GDM1 (cell line): ENCODE results near the gene ANKRA2.

ENCODE experiments used
- DNase-seq: peaks from one replicate; lab custom pipeline; 2025; lab: John Stamatoyannopoulos, UW

ANKRA2 gene

DNA sequence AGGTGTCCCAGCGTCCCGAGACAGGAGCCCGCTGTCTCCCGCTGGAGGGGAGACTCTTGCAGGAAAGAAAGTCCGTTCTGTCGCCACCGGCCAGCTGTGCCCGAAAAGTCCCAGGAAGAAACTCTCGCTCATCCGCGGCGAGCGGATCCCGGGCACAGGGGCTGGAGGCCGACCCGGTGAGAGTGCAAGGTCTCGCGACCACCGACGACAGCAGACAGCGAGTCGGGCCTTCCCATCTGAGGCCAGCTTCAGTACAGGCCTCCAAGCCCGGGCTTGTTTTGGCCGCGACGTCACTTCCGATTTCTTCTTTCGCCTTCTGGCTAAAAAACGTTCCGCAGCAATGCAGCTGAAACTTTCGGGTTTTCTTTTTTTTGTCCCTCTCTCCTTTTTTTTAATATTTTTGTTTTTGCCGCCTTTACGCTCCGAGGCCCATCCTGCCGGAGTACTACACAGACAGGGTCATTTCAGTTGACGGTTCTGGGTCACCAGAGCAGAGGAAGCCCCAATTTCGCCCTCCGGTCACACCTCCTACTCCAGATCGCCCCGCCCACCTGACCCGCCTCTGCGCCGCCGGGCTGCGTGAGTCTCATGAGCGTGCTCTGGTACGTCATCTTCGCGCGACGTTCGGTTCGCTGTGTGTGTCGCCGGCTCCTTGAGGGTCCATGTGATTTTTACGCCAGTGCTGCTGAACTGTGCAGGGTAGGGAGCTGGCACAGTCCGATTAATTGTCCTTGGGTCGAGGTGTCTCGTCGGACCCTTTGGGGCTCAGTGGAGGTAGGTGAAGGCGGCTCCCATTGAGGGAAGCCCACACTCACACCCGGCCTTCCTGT lies at the start of gene ANKRA2, which contains the start of gene UTP15:
Gene ANKRA2 (minus strand): TSS at position 501 of the 830 bp plus-strand sequence. CDS start 2,758 bp downstream, outside the sequence.
Gene UTP15 (plus strand): TSS at position 605 of the 830 bp plus-strand sequence. CDS start 1,602 bp downstream, outside the sequence.
- peak; percentile 97 for DNase-seq

DNA sequence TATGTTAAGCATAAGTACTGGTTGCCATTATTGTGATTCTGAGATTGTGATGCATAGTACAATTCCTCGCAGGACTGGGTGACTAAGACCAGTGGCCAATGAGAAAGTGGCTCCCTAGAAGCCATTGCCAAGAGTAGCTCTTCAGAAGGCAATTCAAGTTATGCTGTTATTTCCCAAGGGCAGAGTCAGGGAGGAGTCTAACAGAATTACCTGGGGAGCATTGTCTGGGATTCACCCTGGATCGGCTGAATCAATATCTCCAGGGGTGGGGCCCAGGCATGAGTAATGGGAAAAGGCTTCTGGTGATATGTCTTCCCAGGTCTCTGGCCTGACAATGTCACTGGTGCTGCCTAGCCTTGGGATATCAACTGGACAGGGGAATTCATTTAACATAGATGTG lies 49.6 kb upstream of the ANKRA2 start:
- DNase-seq, result no peak

DNA sequence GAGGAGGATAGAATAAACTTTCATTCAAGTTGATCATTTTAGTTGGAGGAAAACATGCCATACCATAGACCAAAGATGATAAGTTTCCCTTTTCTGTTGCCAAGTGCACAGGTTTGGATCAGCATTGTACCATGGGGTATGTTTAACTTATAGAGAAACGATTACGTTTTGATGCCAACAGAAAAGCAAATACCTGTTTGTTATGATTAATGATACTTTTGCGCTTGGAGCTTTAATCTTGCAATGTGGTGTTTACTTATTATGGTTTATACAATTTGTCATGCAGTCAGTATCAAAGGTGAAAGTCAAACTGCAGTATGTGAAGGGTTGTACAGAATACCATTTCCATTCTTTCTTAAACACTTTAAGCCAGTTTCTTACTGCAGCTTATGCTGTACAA lies 47.4 kb upstream of the ANKRA2 start:
- no peak for DNase-seq

GRCh38 chr5:73607228-73607627 lies 41.8 kb upstream of the ANKRA2 start:
- no peak for DNase-seq

DNA sequence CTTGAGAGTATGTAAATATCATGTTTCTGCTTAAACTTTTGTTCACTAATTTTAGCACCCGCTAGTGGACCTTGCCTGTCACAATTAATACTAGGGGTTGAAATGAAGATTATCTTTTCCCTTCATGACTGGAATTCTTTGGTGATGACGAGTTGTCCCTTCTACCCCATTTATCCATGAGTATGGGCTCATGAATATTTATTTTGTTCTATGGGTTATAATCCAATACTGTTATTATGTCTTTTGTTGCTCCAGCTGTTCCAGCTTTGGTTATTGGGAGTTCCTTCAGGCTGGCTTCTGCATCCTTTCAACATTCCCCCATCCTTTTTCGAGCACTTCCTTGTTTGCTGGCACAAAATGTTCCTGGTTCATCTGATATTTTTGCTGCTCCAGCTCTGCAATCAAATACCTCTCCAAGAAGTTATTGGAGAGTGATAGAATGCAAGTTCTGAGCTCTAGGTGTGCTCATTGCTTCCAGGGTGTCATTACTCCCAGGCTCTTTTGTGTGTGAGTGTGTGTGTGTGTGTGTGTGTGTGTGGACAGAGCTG lies 40.8 kb upstream of the ANKRA2 start:
- no peak for DNase-seq

DNA sequence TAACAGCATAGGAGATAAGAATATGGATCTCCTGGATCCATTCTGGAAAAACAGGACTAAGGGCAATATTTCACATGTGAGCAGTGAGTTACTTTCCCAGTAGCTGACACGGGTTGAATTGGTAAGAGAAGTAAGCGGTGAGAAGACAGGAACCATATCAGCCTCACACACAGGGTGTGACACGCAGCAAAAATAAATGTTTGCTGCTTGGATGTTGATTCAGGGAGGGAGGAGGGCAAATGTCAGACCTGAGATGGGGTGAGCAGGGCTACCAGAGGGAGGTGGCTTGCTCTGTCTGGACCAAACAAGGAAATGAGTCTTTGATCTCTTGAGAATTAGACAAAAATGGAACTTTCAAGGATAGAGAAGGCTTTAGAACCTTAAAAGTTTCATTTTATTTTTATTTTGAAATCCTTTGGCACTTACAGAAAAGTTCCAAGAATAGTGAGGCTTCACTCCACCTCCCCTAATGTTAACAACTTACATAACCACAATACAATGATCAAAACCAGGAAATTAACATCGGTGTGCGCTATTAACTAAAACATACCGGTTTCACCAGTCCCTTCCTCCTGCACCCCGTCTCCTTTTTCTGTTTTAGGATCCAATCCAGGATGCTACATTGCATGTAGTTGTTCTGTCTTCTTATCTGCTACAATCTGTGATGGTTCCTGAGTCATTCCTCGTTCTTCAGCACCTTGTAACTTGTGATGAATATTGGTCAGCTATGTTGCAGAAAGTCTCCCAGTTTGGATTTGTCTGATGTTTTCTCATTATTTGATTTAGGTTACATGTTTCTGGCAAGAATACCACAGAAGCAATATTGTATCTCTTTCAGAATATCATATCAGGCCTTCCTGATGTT lies 40.0 kb upstream of the ANKRA2 start:
- DNase-seq, result no peak

DNA sequence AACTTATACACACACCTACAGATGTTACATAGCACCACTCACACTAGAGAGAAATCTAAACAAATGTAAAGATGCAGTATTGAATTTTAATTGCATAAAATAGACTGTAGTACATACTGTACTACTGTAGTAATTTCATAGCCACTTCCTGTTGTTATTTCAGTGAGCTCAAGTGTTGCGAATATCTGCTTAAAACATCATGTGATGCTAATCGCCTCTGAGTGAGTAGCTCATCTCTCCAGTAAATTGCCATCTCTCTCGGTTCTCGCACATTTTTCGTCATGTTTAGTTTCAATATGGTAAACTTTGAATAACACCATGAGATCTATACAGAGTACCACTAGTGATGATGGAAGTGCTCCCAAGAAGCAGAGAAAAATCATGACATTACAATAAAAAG lies 38.6 kb upstream of the ANKRA2 start:
- no peak for DNase-seq

DNA sequence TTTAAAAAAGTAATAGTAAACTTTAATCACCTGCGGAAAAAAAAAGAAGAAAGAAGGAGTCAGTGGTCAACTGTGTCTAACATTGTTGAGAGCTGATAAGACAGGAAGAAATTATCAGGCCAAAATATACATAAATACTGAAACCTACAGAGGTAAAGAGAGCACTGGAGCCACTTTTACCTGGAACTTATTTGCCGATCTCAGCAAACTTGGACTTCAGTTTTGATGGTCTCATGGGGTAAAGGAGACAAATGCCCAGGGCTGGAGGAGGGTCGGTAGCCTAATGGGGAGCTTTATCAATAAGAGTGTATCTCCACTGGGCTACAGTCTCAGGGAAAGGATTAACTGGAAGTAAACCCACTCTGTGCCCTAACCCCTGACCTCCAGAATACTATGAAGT lies 33.9 kb upstream of the ANKRA2 start:
- DNase-seq, result no peak

GRCh38 chr5:73596705-73597328 lies 31.4 kb upstream of the ANKRA2 start:
- DNase-seq, result peak; percentile 6

GRCh38 chr5:73592551-73592950 lies 27.1 kb upstream of the ANKRA2 start:
- DNase-seq, result no peak

- DNase-seq, result no peak
These were observed 26.5 kb upstream of the ANKRA2 start for GRCh38 chr5:73591698-73592501.

- peak; percentile 30 for DNase-seq
These were observed 25.8 kb upstream of the ANKRA2 start for GRCh38 chr5:73591102-73591695.

GRCh38 chr5:73587923-73588322 lies 22.5 kb upstream of the ANKRA2 start:
- DNase-seq, result no peak

DNA sequence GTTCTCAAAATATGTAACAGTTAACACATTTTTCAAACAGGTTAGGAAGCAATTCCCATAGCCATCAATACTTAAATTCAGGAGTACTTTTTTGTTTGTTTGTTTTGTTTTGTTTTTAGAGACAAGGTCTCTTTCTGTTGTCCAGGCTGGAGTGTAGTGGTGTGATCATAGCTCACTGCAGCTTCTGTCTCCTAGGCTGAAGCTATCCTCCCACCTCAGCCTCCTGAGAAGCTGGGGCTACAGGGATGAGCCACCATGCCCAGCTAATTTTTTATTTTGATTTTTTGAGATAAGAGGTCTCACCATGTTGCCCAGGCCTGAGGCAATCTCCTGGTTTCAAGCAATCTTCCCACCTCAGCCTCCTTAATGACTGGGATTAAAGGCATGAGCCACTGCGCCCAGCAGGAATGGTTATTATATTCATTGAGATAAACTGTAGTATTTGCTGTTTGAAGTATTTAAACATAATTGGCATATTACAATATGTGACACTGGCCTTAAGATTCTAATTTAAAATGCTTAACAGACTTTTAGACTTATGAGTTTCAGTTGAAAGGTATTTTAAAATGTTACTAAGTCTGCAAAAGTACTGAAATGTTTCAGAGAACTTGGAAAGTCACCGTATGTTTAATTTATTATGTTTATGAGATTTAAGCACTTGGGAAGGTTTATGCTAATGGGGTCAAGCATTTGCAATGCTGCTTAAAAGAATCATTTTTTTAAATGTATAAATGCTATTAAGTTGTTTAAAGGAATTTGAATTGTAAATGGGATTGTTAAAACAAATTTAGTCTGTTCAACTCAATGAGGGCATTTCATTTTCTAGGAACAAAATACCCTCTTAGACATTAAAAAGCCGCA lies 17.1 kb upstream of the ANKRA2 start:
- no peak for DNase-seq

- no peak for DNase-seq
These were observed 619 bp upstream of the ANKRA2 start for GRCh38 chr5:73565969-73566547.

DNA sequence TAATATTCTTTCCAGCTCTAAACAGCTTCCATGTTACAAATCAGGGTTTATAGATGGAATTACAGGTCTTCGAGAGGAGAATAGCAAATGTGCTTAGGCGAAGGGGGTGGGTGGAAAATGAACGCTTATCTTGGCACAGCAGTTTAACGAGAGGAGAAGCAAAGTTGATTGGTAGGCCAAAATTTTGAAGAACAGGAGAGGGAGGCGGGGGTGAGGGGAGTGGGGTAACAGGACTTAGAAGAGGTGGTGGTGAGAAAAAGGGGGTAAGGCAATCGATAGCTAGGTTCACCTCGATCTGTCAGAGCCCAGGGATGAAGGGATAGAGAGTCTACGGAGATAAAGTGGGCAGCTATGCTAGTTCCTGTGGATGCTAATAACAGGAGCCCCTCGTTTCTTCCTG lies 764 bp downstream of the ANKRA2 start:
- DNase-seq, result no peak

DNA sequence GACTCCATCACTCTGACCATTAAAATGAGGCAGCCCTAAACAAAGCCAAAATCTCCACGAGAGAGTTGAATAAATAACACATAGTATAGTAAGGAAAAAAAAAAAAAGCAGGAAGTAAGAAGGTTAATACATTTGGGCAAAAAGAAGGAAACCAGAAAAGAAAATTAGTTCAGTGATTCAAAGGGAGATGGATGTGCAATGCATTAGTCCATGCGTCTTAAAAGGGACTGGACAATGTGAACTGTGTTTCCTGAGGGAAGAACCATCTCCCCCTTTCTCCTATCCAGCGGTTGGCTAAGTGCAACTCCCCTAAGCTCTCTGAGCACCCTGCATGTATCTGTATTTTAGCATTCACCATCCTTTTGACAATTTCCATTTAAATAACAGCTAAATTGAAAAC lies 1.4 kb downstream of the ANKRA2 start:
- no peak for DNase-seq

DNA sequence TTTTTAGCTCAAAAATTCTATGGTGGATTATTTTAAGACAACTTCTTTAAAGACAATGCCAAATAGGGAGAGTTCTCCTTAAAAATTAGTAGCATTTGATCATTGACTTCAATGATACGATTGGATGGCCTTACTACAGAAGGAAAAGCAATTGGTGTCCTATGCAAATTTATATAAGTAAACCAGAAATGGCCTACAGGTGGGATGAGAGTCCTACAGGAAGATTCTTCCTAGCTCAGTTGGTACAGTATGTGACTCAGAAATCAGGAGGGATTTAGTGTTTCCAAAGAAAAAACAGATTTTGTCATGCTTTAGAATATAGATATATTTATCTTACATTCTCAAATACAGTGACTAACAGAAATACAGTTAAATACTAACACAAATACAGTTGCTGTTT lies 6.5 kb downstream of the ANKRA2 start:
- DNase-seq, result no peak

GRCh38 chr5:73552642-73553041 lies 12.8 kb downstream of the ANKRA2 start:
- DNase-seq, result no peak

GRCh38 chr5:73550016-73550415 lies 15.4 kb downstream of the ANKRA2 start:
- no peak for DNase-seq
